Measurements from ENCODE around the gene SOAT2.
A peak's percentile ranks its signal among the peaks of the same experiment; 100 is the strongest.

SOAT2 gene

DNA sequence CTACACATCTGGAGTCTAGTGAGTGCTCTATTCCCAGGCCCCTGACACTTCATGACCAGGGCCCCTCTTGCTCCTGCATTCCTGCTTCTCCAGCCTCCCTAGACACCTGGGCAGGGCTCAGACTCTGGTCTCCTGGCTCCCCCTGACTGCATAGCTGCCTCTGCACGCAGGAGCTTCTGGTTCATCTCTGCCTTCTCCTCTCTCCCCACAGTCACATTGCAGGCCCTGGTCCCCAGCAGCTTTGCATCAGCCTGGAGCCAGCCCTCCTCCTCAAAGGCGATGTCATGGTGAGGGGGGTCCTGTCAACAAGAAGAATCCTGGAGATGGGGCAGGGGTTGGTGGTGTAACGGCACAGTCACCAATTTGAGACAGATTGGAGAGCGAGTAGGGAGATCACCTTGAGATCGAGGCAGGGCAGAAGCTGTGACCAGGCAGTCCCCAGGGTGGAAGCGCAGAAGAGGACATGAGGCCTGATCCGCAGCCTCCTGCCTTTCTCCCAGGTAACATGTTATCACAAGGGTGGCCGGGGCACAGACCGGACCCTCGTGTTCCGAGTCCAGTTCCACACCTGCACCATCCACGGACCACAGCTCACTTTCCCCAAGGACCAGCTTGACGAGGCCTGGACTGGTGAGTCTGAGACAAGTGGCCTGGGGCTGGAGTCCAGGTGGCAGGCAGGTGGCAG lies 45.3 kb upstream of the SOAT2 start:
- no peak overlapping the region for H3K4me3 ChIP-seq (ENCODE audit: low read length)
- TF ChIP-seq, protein P1, sequence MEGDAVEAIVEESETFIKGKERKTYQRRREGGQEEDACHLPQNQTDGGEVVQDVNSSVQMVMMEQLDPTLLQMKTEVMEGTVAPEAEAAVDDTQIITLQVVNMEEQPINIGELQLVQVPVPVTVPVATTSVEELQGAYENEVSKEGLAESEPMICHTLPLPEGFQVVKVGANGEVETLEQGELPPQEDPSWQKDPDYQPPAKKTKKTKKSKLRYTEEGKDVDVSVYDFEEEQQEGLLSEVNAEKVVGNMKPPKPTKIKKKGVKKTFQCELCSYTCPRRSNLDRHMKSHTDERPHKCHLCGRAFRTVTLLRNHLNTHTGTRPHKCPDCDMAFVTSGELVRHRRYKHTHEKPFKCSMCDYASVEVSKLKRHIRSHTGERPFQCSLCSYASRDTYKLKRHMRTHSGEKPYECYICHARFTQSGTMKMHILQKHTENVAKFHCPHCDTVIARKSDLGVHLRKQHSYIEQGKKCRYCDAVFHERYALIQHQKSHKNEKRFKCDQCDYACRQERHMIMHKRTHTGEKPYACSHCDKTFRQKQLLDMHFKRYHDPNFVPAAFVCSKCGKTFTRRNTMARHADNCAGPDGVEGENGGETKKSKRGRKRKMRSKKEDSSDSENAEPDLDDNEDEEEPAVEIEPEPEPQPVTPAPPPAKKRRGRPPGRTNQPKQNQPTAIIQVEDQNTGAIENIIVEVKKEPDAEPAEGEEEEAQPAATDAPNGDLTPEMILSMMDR (conservative IDR thresholded peaks at IDR 0.05; ENCODE audit: low read length) = no peak
- no peak for DNase-seq (ENCODE audit: low read depth)

DNA sequence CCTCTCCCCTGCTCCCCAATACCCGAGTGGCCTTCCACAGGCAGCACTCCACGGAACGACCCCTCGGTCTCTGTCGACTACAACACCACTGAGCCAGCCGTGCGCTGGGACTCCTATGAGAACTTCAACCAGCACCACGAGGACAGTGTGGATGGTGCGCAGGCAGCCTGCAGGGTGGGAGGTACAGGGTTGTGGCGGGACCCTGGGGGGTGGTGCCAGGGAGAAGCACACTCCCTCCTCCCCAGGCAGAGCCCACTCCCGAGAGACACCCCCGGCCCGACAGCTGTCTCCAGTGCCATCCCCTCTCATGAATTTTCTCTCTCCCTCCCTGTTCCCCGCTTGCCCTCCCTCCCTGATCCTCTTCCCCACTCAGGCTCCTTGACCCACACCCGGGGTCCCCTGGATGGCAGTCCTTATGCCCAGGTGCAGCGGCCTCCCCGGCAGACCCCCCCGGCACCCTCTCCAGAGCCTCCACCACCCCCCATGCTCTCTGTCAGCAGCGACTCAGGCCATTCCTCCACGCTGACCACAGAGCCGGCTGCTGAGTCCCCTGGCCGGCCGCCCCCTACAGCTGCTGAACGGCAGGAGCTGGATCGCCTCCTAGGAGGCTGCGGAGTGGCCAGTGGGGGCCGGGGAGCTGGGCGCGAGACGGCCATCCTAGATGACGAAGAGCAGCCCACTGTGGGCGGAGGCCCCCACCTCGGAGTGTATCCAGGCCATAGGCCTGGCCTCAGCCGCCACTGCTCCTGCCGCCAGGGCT lies 44.4 kb upstream of the SOAT2 start:
- no peak overlapping the region for H3K4me3 ChIP-seq (ENCODE audit: low read length)
- no peak for DNase-seq (ENCODE audit: low read depth)
- TF ChIP-seq, protein P1 (conservative IDR thresholded peaks at IDR 0.05; ENCODE audit: low read length) = no peak

DNA sequence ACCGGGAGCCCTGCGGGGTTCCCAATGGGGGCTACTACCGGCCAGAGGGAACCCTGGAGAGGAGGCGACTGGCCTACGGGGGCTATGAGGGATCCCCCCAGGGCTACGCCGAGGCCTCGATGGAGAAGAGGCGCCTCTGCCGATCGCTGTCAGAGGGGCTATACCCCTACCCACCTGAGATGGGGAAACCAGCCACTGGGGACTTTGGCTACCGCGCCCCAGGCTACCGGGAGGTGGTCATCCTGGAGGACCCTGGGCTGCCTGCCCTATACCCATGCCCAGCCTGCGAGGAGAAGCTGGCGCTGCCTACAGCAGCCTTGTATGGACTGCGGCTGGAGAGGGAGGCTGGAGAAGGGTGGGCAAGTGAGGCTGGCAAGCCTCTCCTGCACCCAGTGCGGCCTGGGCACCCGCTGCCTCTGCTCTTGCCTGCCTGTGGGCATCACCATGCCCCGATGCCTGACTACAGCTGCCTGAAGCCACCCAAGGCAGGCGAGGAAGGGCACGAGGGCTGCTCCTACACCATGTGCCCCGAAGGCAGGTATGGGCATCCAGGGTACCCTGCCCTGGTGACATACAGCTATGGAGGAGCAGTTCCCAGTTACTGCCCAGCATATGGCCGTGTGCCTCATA lies 43.7 kb upstream of the SOAT2 start:
- no peak overlapping the region for H3K4me3 ChIP-seq (ENCODE audit: low read length)
- no peak for DNase-seq (ENCODE audit: low read depth)
- TF ChIP-seq, protein P1 (conservative IDR thresholded peaks at IDR 0.05; ENCODE audit: low read length) = no peak

DNA sequence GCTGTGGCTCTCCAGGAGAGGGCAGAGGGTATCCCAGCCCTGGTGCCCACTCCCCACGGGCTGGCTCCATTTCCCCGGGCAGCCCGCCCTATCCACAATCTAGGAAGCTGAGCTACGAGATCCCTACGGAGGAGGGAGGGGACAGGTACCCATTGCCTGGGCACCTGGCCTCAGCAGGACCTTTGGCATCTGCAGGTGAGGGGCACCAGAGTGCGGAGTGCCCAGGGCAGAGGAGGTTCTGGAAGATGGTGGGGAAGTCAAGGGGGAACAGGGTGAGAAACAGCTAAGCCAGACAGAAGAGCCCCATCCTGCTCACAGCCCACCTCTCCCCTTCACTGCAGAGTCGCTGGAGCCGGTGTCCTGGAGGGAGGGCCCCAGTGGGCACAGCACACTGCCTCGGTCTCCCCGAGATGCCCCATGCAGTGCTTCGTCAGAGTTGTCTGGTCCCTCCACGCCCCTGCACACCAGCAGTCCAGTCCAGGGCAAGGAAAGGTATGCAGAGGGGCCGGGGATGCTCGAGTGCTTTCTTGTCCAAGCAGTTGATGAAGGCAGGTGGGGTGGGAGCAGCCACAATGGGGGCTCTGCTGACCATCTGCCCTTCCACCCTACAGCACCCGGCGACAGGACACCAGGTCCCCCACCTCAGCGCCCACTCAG lies 43.1 kb upstream of the SOAT2 start:
- DNase-seq (ENCODE audit: low read depth) = no peak
- TF ChIP-seq, protein P1 (conservative IDR thresholded peaks at IDR 0.05; ENCODE audit: low read length) = no peak

DNA sequence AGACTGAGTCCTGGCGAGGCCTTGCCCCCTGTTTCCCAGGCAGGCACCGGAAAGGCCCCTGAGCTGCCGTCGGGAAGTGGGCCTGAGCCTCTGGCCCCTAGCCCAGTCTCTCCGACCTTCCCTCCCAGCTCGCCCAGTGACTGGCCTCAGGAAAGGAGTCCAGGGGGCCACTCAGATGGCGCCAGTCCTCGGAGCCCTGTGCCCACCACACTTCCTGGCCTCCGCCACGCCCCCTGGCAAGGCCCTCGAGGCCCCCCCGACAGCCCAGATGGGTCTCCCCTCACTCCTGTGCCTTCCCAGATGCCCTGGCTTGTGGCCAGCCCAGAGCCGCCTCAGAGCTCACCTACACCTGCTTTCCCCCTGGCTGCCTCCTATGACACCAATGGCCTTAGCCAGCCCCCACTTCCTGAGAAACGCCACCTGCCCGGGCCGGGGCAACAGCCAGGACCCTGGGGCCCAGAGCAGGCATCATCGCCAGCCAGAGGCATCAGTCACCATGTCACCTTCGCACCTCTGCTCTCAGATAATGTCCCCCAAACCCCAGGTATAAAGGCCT lies 42.5 kb upstream of the SOAT2 start:
- DNase-seq (ENCODE audit: low read depth) = no peak
- TF ChIP-seq, protein P1 (conservative IDR thresholded peaks at IDR 0.05; ENCODE audit: low read length) = no peak
- no peak overlapping the region for H3K4me3 ChIP-seq (ENCODE audit: low read length)

More for the DNA sequence above, 43.1 kb upstream of the SOAT2 start:
- H3K4me3 ChIP-seq (ENCODE audit: low read length) = no peak overlapping the region

DNA sequence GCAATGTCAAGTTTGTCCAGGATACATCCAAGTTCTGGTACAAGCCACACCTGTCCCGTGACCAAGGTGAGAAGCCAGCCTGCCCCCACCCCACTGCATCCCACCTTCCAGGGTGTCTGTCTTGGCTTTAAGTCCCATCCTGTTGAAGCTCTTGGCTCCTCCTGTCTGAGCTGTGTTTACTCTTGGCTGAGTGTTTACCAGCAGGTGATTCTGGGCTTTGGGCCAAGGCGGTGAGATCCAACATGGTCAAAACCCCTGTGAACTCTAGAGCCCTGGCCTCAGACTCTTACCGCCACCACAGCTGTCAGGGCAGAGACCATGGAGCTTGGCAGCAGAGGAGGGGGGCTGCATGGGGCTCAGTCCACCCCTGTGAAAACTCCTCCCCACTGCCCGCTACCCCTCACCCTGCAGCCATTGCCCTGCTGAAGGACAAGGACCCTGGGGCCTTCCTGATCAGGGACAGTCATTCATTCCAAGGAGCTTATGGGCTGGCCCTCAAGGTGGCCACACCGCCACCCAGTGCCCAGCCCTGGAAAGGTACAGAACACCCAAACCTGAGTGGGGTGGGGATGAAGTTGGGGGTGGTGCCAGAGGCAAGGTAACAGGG lies 41.8 kb upstream of the SOAT2 start:
- no peak overlapping the region for H3K4me3 ChIP-seq (ENCODE audit: low read length)
- no peak for DNase-seq (ENCODE audit: low read depth)
- TF ChIP-seq, protein P1 (conservative IDR thresholded peaks at IDR 0.05; ENCODE audit: low read length) = 0 out of 2 replicates have a peak, but pooled peaks have one; percentile 3

All from AG10803 (cell line).